ENCODE measurements around the gene PEX7. TPM values are rescaled to one million over a fixed set of nuclear protein-coding genes. Genes with fewer than 3 reads are reported as not detected.
A peak's percentile ranks its signal among the peaks of the same experiment; 100 is the strongest.

Gene PEX7
- total and polyA plus RNA-seq, 2 experiments from 2014 or later = 11.8 to 13.5 TPM

DNA sequence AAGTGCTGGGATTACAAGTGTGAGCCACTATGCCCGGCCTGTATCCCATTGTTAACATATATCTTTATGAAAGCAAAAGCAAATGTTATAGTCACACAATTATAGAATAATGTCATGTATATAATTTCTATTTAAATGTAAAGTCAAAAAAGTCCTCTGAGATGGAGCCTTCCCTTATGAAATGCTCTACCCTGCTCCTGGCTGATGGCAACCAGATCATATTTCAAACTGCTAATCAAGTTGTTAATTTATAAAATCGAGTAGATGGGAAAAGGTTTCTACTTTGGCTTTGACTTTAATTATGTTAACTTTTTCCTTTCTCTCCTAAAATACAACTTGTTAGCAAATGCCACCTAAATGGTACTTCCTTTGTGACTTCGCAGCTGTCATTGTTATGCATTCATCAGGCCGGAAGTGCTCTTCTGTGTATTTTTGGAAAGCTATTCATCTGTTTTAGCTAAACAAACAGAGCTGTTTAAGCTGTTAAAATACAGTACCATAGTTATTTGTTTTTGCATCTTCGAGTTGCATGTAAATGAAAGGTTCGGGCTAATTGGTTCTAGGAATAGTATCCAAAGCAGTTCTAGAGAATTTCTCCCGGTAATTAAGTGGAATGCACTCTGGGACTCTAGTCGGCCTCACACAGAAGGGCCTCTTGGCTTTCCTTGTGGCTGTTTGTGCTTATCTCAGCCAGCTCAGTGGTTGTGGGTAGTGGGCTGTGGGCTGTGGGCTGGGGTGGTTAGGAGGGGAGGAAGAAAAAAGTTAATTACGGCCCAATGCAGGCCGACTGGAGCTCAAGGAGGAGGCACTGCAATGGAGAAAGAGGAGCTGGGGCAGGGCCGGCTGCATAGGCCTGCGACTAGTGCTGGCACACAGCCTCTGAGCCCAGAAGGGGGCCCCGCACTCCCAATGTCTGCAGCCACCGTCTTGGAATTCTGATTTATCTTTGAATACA lies 134.5 kb downstream of the PEX7 start:
- no peaks in the 10 kb centered on the region for H3F3A ChIP-seq (replicated peaks; ENCODE audit: low read depth)
- TF ChIP-seq, protein P1, sequence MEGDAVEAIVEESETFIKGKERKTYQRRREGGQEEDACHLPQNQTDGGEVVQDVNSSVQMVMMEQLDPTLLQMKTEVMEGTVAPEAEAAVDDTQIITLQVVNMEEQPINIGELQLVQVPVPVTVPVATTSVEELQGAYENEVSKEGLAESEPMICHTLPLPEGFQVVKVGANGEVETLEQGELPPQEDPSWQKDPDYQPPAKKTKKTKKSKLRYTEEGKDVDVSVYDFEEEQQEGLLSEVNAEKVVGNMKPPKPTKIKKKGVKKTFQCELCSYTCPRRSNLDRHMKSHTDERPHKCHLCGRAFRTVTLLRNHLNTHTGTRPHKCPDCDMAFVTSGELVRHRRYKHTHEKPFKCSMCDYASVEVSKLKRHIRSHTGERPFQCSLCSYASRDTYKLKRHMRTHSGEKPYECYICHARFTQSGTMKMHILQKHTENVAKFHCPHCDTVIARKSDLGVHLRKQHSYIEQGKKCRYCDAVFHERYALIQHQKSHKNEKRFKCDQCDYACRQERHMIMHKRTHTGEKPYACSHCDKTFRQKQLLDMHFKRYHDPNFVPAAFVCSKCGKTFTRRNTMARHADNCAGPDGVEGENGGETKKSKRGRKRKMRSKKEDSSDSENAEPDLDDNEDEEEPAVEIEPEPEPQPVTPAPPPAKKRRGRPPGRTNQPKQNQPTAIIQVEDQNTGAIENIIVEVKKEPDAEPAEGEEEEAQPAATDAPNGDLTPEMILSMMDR (conservative IDR thresholded peaks at IDR 0.05; ENCODE audit: low read depth in 2 of 2) = peak; percentile 25 to 38; a peak in 3 of 4 replicates
- TF ChIP-seq NANOG (IDR thresholded peaks at IDR 0.05; ENCODE audit: borderline replicate concordance) (peak; percentile 100), ZNF331 (CRISPR knock-in tag; IDR thresholded peaks at IDR 0.05; ENCODE audit: low read depth) (no peak), JUNB (IDR thresholded peaks at IDR 0.05; ENCODE audit: unreplicated experiment) (no peak), CREB1 (CRISPR knock-in tag; IDR thresholded peaks at IDR 0.05; ENCODE audit: low read depth) (peak; percentile 19; the same call in 1 of the 2 replicates)
- TF ChIP-seq, protein P2, sequence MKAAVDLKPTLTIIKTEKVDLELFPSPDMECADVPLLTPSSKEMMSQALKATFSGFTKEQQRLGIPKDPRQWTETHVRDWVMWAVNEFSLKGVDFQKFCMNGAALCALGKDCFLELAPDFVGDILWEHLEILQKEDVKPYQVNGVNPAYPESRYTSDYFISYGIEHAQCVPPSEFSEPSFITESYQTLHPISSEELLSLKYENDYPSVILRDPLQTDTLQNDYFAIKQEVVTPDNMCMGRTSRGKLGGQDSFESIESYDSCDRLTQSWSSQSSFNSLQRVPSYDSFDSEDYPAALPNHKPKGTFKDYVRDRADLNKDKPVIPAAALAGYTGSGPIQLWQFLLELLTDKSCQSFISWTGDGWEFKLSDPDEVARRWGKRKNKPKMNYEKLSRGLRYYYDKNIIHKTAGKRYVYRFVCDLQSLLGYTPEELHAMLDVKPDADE (IDR thresholded peaks at IDR 0.05) = peak; percentile 78
- H3K36me3 ChIP-seq (ENCODE audit: insufficient read depth) = no peaks in the 10 kb centered on the region
- Mint-ChIP-seq H3K9me3 (no peaks in the 10 kb centered on the region), H3K27ac (peak overlapping the region; percentile 99), H3K36me3 (ENCODE audit: low read depth) (no peaks in the 10 kb centered on the region), H3K4me3 (peak overlapping the region; percentile 14; the same call in 1 of the 3 replicates), H3K4me1 (peaks cover 55% of the 10 kb centered on the region), H3K27me3 (ENCODE audit: insufficient read depth, low read depth, poor library complexity) (peaks cover 9% of the 10 kb centered on the region)
- peaks cover 48% of the 10 kb centered on the region for H3K4me1 ChIP-seq (ENCODE audit: insufficient read depth)
- H3K9me2 ChIP-seq (ENCODE audit: insufficient read depth) = no peaks in the 10 kb centered on the region
- peak overlapping the region; percentile 93 for H3K27ac ChIP-seq (ENCODE audit: low read depth)
- no peak overlapping the region for H3K4me3 ChIP-seq
- H4K20me1 ChIP-seq (replicated peaks; ENCODE audit: insufficient read depth) = no peaks in the 10 kb centered on the region
- H3K27me3 ChIP-seq (ENCODE audit: insufficient read depth) = no peaks in the 10 kb centered on the region
- H2AFZ ChIP-seq = no peak overlapping the region
- ATAC-seq = peak; percentile 78
- H3K79me2 ChIP-seq (replicated peaks; ENCODE audit: insufficient read depth) = no peaks in the 10 kb centered on the region
- H3K4me2 ChIP-seq = 0 out of 2 replicates have a peak overlapping the region, but pooled peaks have one; percentile 10
- DNase-seq (ENCODE audit: low spot score) = peak; percentile 86

DNA sequence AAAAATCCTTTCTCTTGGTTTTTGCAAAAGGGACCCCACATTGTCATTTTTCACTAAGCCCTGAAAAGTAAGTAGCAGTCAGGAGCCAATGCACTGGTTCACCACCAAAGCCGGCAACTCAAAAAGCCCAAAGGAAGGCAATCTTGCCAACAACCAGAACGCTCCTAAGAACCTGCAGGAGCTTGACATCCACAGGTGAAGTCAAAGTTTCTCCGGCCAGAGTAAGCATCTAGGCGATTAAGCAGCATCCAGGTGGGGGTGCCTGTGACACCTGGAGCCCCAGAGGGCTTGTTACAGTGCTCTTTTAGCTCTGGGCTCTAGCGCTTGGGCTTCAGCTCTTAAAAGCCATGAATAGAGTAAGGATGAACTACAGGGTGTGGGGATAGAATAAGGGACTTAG lies 135.8 kb downstream of the PEX7 start:
- ATAC-seq (no peak; the same call in 2 of the 3 replicates), DNase-seq (ENCODE audit: low spot score) (peak; percentile 45)
- Histone ChIP-seq H3K4me2 (peak overlapping the region; percentile 46), H3F3A (replicated peaks; ENCODE audit: low read depth) (no peaks in the 10 kb centered on the region), H3K36me3 (ENCODE audit: insufficient read depth) (no peaks in the 10 kb centered on the region), H3K4me1 (ENCODE audit: insufficient read depth) (peaks cover 55% of the 10 kb centered on the region), H2AFZ (no peak overlapping the region), H3K4me3 (no peak overlapping the region), H4K20me1 (replicated peaks; ENCODE audit: insufficient read depth) (no peaks in the 10 kb centered on the region), H3K9me2 (ENCODE audit: insufficient read depth) (no peaks in the 10 kb centered on the region), H3K27ac (ENCODE audit: low read depth) (peak overlapping the region; percentile 88), H3K79me2 (replicated peaks; ENCODE audit: insufficient read depth) (no peaks in the 10 kb centered on the region), H3K27me3 (ENCODE audit: insufficient read depth) (no peaks in the 10 kb centered on the region)
- Mint-ChIP-seq H3K27ac (peak overlapping the region; percentile 34), H3K27me3 (ENCODE audit: insufficient read depth, low read depth, poor library complexity) (peaks cover 9% of the 10 kb centered on the region), H3K4me1 (peaks cover 57% of the 10 kb centered on the region), H3K9me3 (no peaks in the 10 kb centered on the region), H3K36me3 (ENCODE audit: low read depth) (no peaks in the 10 kb centered on the region), H3K4me3 (no peak overlapping the region; the same call in 2 of the 3 replicates)
- TF ChIP-seq, protein P3, sequence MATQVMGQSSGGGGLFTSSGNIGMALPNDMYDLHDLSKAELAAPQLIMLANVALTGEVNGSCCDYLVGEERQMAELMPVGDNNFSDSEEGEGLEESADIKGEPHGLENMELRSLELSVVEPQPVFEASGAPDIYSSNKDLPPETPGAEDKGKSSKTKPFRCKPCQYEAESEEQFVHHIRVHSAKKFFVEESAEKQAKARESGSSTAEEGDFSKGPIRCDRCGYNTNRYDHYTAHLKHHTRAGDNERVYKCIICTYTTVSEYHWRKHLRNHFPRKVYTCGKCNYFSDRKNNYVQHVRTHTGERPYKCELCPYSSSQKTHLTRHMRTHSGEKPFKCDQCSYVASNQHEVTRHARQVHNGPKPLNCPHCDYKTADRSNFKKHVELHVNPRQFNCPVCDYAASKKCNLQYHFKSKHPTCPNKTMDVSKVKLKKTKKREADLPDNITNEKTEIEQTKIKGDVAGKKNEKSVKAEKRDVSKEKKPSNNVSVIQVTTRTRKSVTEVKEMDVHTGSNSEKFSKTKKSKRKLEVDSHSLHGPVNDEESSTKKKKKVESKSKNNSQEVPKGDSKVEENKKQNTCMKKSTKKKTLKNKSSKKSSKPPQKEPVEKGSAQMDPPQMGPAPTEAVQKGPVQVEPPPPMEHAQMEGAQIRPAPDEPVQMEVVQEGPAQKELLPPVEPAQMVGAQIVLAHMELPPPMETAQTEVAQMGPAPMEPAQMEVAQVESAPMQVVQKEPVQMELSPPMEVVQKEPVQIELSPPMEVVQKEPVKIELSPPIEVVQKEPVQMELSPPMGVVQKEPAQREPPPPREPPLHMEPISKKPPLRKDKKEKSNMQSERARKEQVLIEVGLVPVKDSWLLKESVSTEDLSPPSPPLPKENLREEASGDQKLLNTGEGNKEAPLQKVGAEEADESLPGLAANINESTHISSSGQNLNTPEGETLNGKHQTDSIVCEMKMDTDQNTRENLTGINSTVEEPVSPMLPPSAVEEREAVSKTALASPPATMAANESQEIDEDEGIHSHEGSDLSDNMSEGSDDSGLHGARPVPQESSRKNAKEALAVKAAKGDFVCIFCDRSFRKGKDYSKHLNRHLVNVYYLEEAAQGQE (IDR thresholded peaks at IDR 0.05; ENCODE audit: unreplicated experiment) = no peak
- TF ChIP-seq STAT1 (IDR thresholded peaks at IDR 0.05; ENCODE audit: unreplicated experiment) (no peak), EZH2phosphoT487 (IDR thresholded peaks at IDR 0.05; ENCODE audit: unreplicated experiment) (no peak), ZNF114 (CRISPR knock-in tag; IDR thresholded peaks at IDR 0.05) (no peak)
- TF ChIP-seq, protein P1 (conservative IDR thresholded peaks at IDR 0.05; ENCODE audit: low read depth in 2 of 2) = no peak
